ENCODE measurements around the gene TLR3. TPM values are rescaled to one million over a fixed set of nuclear protein-coding genes. Genes with fewer than 3 reads are reported as not detected.

TLR3 gene
- not detected in 2 replicates for total RNA-seq

GRCh38 chr4:186068581-186069348 is at the start of gene TLR3:
TLR3 (plus strand) TSS chr4:186069156; CDS start chr4:186076620, 7,464 bp downstream.
- no peaks in the 10 kb centered on the region for H3K9me3 Mint-ChIP-seq
- H3K27ac Mint-ChIP-seq, result no peak within 1 kb of the TSS
- peaks cover 3% of the 10 kb centered on the region for H3K27me3 Mint-ChIP-seq (ENCODE audit: insufficient read depth)
- no peak for DNase-seq (ENCODE audit: low spot score)
- peak within 1 kb of the TSS; percentile 52 for H3K4me3 Mint-ChIP-seq
- peaks cover 18% of the 10 kb centered on the region for H3K4me1 Mint-ChIP-seq (ENCODE audit: low read depth)
- intact Hi-C loops (cut with micrococcal nuclease), result loop anchor here (5.0 kb wide), 2 partner anchors 69 to 124 kb away; partner anchors contain the start of gene CYP4V2
- no peaks in the 10 kb centered on the region for H3K36me3 Mint-ChIP-seq (ENCODE audit: low read depth)

GRCh38 chr4:186019269-186019668 is 49.7 kb upstream of the TLR3 start:
- Mint-ChIP-seq H3K27ac (no peak overlapping the region), H3K9me3 (no peaks in the 10 kb centered on the region), H3K4me3 (no peak overlapping the region), H3K4me1 (ENCODE audit: low read depth) (no peaks in the 10 kb centered on the region), H3K36me3 (ENCODE audit: low read depth) (no peaks in the 10 kb centered on the region), H3K27me3 (ENCODE audit: insufficient read depth) (peaks cover 4% of the 10 kb centered on the region)
- no peak for DNase-seq (ENCODE audit: low spot score)
- intact Hi-C loops (cut with micrococcal nuclease), result no loop called here

GRCh38 chr4:186020106-186020792 is 48.7 kb upstream of the TLR3 start:
- Mint-ChIP-seq H3K9me3 (no peaks in the 10 kb centered on the region), H3K36me3 (ENCODE audit: low read depth) (no peaks in the 10 kb centered on the region), H3K4me1 (ENCODE audit: low read depth) (no peaks in the 10 kb centered on the region), H3K27ac (no peak overlapping the region), H3K27me3 (ENCODE audit: insufficient read depth) (peaks cover 4% of the 10 kb centered on the region), H3K4me3 (no peak overlapping the region)
- no peak for DNase-seq (ENCODE audit: low spot score)
- intact Hi-C loops (cut with micrococcal nuclease), result no loop called here

GRCh38 chr4:186020793-186021407 is 48.1 kb upstream of the TLR3 start:
- no peak for DNase-seq (ENCODE audit: low spot score)
- intact Hi-C loops (cut with micrococcal nuclease), result no loop called here
- no peak overlapping the region for H3K27ac Mint-ChIP-seq
- no peaks in the 10 kb centered on the region for H3K9me3 Mint-ChIP-seq
- no peaks in the 10 kb centered on the region for H3K4me1 Mint-ChIP-seq (ENCODE audit: low read depth)
- no peak overlapping the region for H3K4me3 Mint-ChIP-seq
- peaks cover 4% of the 10 kb centered on the region for H3K27me3 Mint-ChIP-seq (ENCODE audit: insufficient read depth)
- no peaks in the 10 kb centered on the region for H3K36me3 Mint-ChIP-seq (ENCODE audit: low read depth)

- Mint-ChIP-seq H3K36me3 (ENCODE audit: low read depth) (no peaks in the 10 kb centered on the region), H3K4me3 (no peak overlapping the region), H3K27ac (no peak overlapping the region), H3K4me1 (ENCODE audit: low read depth) (no peaks in the 10 kb centered on the region), H3K9me3 (no peaks in the 10 kb centered on the region), H3K27me3 (ENCODE audit: insufficient read depth) (peaks cover 4% of the 10 kb centered on the region)
- intact Hi-C loops (cut with micrococcal nuclease), result no loop called here
- no peak for DNase-seq (ENCODE audit: low spot score)
These were observed 47.3 kb upstream of the TLR3 start for GRCh38 chr4:186021461-186022167.

- intact Hi-C loops (cut with micrococcal nuclease), result no loop called here
These were observed 45.0 kb upstream of the TLR3 start for GRCh38 chr4:186023975-186024374.

GRCh38 chr4:186024637-186025407 is 44.1 kb upstream of the TLR3 start:
- intact Hi-C loops (cut with micrococcal nuclease), result no loop called here
- no peaks in the 10 kb centered on the region for H3K4me1 Mint-ChIP-seq (ENCODE audit: low read depth)
- H3K4me3 Mint-ChIP-seq, result no peak overlapping the region
- H3K27ac Mint-ChIP-seq, result no peak overlapping the region
- no peaks in the 10 kb centered on the region for H3K9me3 Mint-ChIP-seq
- DNase-seq (ENCODE audit: low spot score), result no peak
- peaks cover 3% of the 10 kb centered on the region for H3K27me3 Mint-ChIP-seq (ENCODE audit: insufficient read depth)
- no peaks in the 10 kb centered on the region for H3K36me3 Mint-ChIP-seq (ENCODE audit: low read depth)

More at GRCh38 chr4:186023975-186024374, 45.0 kb upstream of the TLR3 start:
- Mint-ChIP-seq H3K4me3 (no peak overlapping the region), H3K27me3 (ENCODE audit: insufficient read depth) (peaks cover 5% of the 10 kb centered on the region), H3K36me3 (ENCODE audit: low read depth) (no peaks in the 10 kb centered on the region), H3K4me1 (ENCODE audit: low read depth) (no peaks in the 10 kb centered on the region), H3K27ac (no peak overlapping the region), H3K9me3 (no peaks in the 10 kb centered on the region)
- DNase-seq (ENCODE audit: low spot score), result no peak

- intact Hi-C loops (cut with micrococcal nuclease), result no loop called here
- no peaks in the 10 kb centered on the region for H3K36me3 Mint-ChIP-seq (ENCODE audit: low read depth)
These were observed 43.6 kb upstream of the TLR3 start for GRCh38 chr4:186025408-186025690.

GRCh38 chr4:186027405-186027804 is 41.6 kb upstream of the TLR3 start:
- H3K9me3 Mint-ChIP-seq, result no peaks in the 10 kb centered on the region
- intact Hi-C loops (cut with micrococcal nuclease), result no loop called here
- no peak overlapping the region for H3K27ac Mint-ChIP-seq
- DNase-seq (ENCODE audit: low spot score), result no peak
- peaks cover 5% of the 10 kb centered on the region for H3K27me3 Mint-ChIP-seq (ENCODE audit: insufficient read depth)
- H3K36me3 Mint-ChIP-seq (ENCODE audit: low read depth), result no peaks in the 10 kb centered on the region
- H3K4me1 Mint-ChIP-seq (ENCODE audit: low read depth), result no peaks in the 10 kb centered on the region
- H3K4me3 Mint-ChIP-seq, result no peak overlapping the region

More at GRCh38 chr4:186025408-186025690, 43.6 kb upstream of the TLR3 start:
- H3K4me1 Mint-ChIP-seq (ENCODE audit: low read depth), result no peaks in the 10 kb centered on the region
- H3K4me3 Mint-ChIP-seq, result no peak overlapping the region
- peaks cover 5% of the 10 kb centered on the region for H3K27me3 Mint-ChIP-seq (ENCODE audit: insufficient read depth)
- no peak overlapping the region for H3K27ac Mint-ChIP-seq
- DNase-seq (ENCODE audit: low spot score), result no peak
- H3K9me3 Mint-ChIP-seq, result no peaks in the 10 kb centered on the region

GRCh38 chr4:186029571-186030398 is 39.2 kb upstream of the TLR3 start:
- intact Hi-C loops (cut with micrococcal nuclease), result loop anchor here (10.0 kb wide), 1 partner anchor 555 kb away; the partner anchor contains the start of gene CCDC110
- Mint-ChIP-seq H3K4me1 (ENCODE audit: low read depth) (no peaks in the 10 kb centered on the region), H3K36me3 (ENCODE audit: low read depth) (no peaks in the 10 kb centered on the region), H3K27me3 (ENCODE audit: insufficient read depth) (peaks cover 5% of the 10 kb centered on the region), H3K9me3 (no peaks in the 10 kb centered on the region), H3K27ac (no peak overlapping the region), H3K4me3 (no peak overlapping the region)
- no peak for DNase-seq (ENCODE audit: low spot score)

GRCh38 chr4:186030399-186030775 is 38.6 kb upstream of the TLR3 start:
- Mint-ChIP-seq H3K27ac (no peak overlapping the region), H3K4me3 (no peak overlapping the region), H3K9me3 (no peaks in the 10 kb centered on the region), H3K36me3 (ENCODE audit: low read depth) (no peaks in the 10 kb centered on the region), H3K4me1 (ENCODE audit: low read depth) (no peaks in the 10 kb centered on the region), H3K27me3 (ENCODE audit: insufficient read depth) (peaks cover 5% of the 10 kb centered on the region)
- intact Hi-C loops (cut with micrococcal nuclease), result loop anchor here (10.0 kb wide), 1 partner anchor 556 kb away; the partner anchor contains the start of gene CCDC110
- no peak for DNase-seq (ENCODE audit: low spot score)
